Measurements from ENCODE around the gene RBBP9.

RBBP9 gene

DNA sequence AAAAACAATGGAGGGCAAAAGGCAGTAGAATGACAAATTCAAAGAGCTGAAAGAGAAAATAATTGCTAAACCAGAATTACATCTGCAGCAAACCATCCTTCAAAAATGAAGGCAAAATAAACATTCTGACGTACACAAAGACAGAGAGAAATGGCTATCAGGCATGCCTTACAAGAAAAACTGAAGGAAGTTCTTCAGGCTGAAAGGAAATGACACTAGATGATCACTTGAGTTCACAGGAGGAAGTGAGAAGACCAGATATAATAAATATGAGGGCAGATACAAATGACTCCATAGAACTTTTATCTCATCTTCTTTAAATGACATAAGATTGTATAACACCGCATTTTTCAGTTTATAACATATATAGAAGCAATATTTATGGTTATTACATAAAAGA, 60.2 kb downstream of the RBBP9 start:
- Histone ChIP-seq H3K9me3 (ENCODE audit: severe bottlenecking) (no peaks in the 10 kb centered on the region), H3K36me3 (ENCODE audit: low read depth) (no peaks in the 10 kb centered on the region), H3K27ac (ENCODE audit: poor library complexity, severe bottlenecking) (no peak overlapping the region), H3K4me3 (ENCODE audit: severe bottlenecking) (no peak overlapping the region), H3K27me3 (ENCODE audit: insufficient read depth, poor library complexity, severe bottlenecking) (no peaks in the 10 kb centered on the region), H3K4me1 (ENCODE audit: insufficient read depth, poor library complexity, severe bottlenecking) (no peaks in the 10 kb centered on the region)
- DNase-seq (ENCODE audit: low spot score) (no peak), ATAC-seq (ENCODE audit: low read depth) (no peak)
- TF ChIP-seq, protein P1, sequence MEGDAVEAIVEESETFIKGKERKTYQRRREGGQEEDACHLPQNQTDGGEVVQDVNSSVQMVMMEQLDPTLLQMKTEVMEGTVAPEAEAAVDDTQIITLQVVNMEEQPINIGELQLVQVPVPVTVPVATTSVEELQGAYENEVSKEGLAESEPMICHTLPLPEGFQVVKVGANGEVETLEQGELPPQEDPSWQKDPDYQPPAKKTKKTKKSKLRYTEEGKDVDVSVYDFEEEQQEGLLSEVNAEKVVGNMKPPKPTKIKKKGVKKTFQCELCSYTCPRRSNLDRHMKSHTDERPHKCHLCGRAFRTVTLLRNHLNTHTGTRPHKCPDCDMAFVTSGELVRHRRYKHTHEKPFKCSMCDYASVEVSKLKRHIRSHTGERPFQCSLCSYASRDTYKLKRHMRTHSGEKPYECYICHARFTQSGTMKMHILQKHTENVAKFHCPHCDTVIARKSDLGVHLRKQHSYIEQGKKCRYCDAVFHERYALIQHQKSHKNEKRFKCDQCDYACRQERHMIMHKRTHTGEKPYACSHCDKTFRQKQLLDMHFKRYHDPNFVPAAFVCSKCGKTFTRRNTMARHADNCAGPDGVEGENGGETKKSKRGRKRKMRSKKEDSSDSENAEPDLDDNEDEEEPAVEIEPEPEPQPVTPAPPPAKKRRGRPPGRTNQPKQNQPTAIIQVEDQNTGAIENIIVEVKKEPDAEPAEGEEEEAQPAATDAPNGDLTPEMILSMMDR (IDR thresholded peaks at IDR 0.05; ENCODE audit: poor library complexity, severe bottlenecking), result no peak

Data from RWPE2 (cell line).